GM21360 (cell line): ENCODE measurements around the gene POLR3GL.
"Not testable (repeated sequence)": the region's sequence is repeated elsewhere in the genome, so short reads cannot be mapped to it uniquely, and the experiment has no call there.

Experiments
- ATAC-seq: cut with Tn5 transposase; IDR thresholded peaks from one replicate; pipeline ENCODE4 v1.9.1; 2021; ENCODE audit warnings: mild to moderate bottlenecking, moderate library complexity; ENCODE audit not compliant: unreplicated experiment

POLR3GL gene

GRCh38 chr1:146019231-146020057, 55.0 kb downstream of the POLR3GL start:
- no peak for ATAC-seq

DNA sequence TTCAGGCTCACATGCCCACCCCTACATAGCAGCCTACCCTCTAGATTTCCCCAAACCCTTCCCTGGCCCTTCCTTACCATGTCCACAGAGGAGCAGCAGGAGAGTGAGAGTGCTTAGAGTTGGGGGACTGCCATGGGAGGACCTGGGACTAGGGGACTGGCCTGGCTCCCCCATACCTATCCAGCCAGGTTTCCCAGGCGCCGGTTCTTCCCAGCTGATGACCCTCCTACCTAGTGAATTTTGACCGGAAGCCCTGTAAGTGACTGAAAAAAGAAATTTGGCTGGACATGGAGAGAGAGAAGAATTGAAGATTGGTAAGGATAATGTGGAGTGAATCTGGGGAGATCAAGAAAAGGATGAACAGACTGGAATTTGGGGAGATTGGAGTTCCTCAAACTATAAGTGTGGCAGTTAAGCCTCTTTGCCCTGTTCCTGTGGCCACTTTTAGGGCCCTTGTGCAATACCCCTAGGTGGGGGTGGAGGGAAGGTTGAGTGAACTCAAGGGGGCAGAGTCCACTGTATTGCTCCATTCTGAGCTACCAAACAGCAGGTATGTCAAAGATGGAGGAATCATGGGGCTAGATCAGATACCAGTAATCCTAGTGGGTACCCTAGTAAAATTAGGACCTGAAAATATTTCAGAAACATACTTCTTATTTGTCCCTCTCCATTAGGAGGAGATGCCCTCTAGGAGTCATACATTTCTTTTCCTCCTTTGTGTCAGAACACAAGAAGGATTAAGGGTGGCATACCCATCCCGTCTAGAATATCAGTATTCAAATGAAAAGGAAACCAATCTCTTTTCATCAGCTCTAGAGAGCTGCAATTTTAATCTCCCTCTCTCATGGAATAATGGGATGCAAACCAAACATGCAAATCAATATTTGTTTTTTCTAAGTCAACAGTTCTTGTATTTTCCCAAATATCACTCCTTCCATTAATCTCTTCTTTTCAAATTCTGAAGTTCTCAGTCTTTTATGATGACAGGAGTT, 55.9 kb downstream of the POLR3GL start:
- ATAC-seq: no peak

DNA sequence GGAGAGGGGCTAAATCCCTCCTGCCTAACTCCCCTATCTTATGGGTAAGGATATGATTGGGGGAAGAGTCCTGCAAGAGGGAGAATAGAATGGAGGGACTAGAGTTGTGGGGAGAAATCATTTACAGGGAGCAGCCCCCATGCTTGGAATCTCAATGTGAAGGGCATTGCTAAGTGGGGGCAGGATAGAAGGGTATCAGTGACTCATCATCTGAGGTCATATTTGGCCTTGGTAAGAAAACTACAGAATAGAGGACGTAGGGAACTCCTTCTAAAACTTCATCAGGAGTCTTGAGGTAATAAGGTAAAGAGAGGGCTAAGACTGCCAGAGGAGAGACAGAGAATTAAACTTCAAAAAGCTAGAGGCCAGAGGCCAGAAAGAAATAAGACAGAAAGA, 56.6 kb downstream of the POLR3GL start:
- ATAC-seq: no peak

DNA sequence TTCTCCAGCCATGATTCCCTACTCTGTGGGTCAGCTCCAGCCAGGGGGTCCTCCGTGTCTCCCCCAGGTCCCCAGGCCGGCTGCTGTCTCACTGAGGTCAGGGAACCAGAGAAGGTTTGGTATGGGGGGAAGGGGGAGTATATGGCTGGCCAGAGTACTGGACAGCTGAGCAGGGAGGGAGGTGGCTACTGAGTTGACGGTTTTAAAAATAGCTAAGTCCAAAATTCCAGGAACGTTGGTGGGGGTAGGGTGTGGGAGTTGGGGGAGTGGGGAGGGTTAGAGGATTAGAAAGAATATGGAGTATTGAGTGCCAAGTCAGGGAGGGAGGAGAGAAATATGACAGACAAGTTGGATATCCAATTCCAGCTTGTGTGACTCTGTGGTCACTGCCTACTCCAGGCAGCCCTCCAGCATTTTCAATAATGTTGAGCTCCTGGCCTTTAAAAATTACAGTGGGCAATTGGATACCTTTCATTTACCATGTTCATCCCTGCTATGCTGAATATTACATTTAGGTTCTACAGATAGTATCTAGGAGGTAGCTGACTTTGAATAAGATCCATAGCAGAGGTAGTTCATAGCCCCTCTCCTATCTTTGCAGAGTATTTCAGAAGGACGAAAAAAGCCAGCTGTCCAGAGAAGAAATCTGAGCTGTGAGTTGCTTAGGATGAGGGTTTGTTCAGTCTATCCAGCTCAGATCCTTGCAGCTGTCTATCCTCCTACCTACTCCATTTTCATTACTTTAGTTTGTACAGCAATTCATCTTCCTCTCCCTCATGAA, 57.3 kb downstream of the POLR3GL start, which contains the start of gene HJV:
HJV (minus strand) TSS at position 114 of the 781 bp plus-strand sequence. CDS start 1,504 bp downstream, outside the sequence.
- no peak for ATAC-seq

- no peak for ATAC-seq
These were observed 58.1 kb downstream of the POLR3GL start for GRCh38 chr1:146022403-146023127.

DNA sequence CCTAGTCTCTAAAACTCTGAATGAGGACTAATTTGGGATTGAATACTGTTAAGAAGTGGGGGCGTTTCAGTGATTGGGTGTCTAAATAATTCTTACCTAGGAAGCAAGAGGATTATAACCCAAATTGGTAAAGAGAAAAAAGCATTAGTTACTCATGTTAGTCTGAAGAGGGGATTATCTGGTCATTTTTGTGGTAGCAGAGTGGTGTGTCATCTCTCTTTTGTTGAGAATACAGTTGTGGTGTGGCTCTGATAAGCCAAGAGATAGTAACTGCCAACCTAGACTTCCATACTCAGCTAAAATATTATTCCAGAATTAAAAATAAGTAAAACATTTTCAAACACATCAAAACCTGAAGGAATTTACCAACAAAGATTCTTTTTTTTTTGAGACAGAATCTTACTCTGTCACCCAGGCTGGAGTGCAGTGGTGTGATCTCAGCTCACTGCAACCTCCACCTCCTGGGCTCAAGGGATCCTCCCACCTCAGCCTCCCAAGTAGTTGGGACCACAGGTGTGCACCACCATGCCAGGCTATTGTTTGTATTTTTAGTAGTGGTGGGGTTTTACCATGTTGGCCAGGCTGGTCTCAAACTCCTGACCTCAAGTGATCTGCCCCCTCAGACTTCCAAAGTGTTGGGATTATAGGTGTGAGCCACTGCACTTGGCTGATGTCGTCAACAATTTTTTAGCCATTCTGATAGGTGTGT, 61.5 kb downstream of the POLR3GL start:
- not testable (repeated sequence) for ATAC-seq

DNA sequence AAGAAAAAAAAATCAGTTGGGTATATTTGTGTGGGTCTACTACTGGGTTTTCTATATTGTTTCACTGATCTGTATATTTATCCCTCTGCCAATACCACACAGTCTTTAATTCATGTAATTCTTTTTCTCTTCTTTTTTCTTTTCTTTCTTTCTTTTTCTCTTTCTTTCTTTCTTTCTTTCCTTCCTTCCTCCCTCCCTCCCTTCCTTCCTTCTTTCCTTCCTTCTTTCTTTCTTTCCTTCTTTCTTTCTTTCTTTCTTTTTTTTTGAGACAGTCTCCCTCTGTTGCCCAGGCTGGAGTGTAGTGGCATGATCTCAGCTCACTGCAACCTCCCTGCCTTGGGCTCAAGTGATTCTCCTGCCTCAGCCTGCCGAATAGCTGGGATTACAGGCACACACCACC, 62.2 kb downstream of the POLR3GL start:
- ATAC-seq: not testable (repeated sequence)
